ENCODE data around the gene MAST4.

GRCh38 chr5:66615894-66616293 is 19.7 kb downstream of the MAST4 start:
- TF ChIP-seq CTCF (IDR thresholded peaks at IDR 0.05) (no peak), POLR2A (IDR thresholded peaks at IDR 0.05) (no peak), POLR2AphosphoS5 (IDR thresholded peaks at IDR 0.05) (no peak)
